ENCODE data around the gene MAN1B1. TPM values are rescaled to one million over a fixed set of nuclear protein-coding genes. Genes with fewer than 3 reads are reported as not detected.

MAN1B1 gene
- total RNA-seq, 4 donors from 2014 or later = 57.7 to 81.0 (median 61.8) TPM

GRCh38 chr9:137071282-137071681 is 15.5 kb upstream of the MAN1B1 start:
- no peak for DNase-seq (ENCODE audit: low spot score in 2 of 2)
- 64 to 86% methylated on average over 2 of the region's 2 CpGs for WGBS, 2 donors
- intact Hi-C loops (cut with DNase I; ENCODE audit: low total_unique reads) = no loop called here
- no peak for TF ChIP-seq POLR2A (IDR thresholded peaks at IDR 0.05)
- TF ChIP-seq CTCF (IDR thresholded peaks at IDR 0.05) = no peak
- no peak overlapping the region for H3K4me3 ChIP-seq (ENCODE audit: low read depth, poor library complexity, severe bottlenecking)

GRCh38 chr9:137073992-137074399 is 12.8 kb upstream of the MAN1B1 start:
- intact Hi-C loops (cut with DNase I; ENCODE audit: low total_unique reads) = no loop called here
- H3K4me3 ChIP-seq (ENCODE audit: low read depth, poor library complexity, severe bottlenecking) = no peak overlapping the region
- TF ChIP-seq CTCF (IDR thresholded peaks at IDR 0.05) (no peak), POLR2A (IDR thresholded peaks at IDR 0.05) (no peak)
- DNase-seq (ENCODE audit: low spot score in 2 of 2) = no peak
- WGBS, 2 donors = 92 to 93% methylated on average over 8 of the region's 8 CpGs

GRCh38 chr9:137074657-137075274 is 12.0 kb upstream of the MAN1B1 start:
- WGBS, 2 donors = 71 to 80% methylated on average over 12 of the region's 12 CpGs
- TF ChIP-seq POLR2A (IDR thresholded peaks at IDR 0.05) = no peak
- TF ChIP-seq CTCF (IDR thresholded peaks at IDR 0.05) = no peak
- DNase-seq (ENCODE audit: low spot score in 2 of 2) = no peak
- intact Hi-C loops (cut with DNase I; ENCODE audit: low total_unique reads) = no loop called here
- no peak overlapping the region for H3K4me3 ChIP-seq (ENCODE audit: low read depth, poor library complexity, severe bottlenecking)

GRCh38 chr9:137075275-137075775 is 11.5 kb upstream of the MAN1B1 start:
- WGBS, 2 donors = 75 to 77% methylated on average over 12 of the region's 12 CpGs
- DNase-seq (ENCODE audit: low spot score in 2 of 2) = no peak
- H3K4me3 ChIP-seq (ENCODE audit: low read depth, poor library complexity, severe bottlenecking) = no peak overlapping the region
- intact Hi-C loops (cut with DNase I; ENCODE audit: low total_unique reads) = no loop called here
- no peak for TF ChIP-seq POLR2A (IDR thresholded peaks at IDR 0.05)
- TF ChIP-seq CTCF (IDR thresholded peaks at IDR 0.05) = no peak

- 73 to 80% methylated on average over 15 of the region's 15 CpGs for WGBS, 2 donors
- no peak overlapping the region for H3K4me3 ChIP-seq (ENCODE audit: low read depth, poor library complexity, severe bottlenecking)
- TF ChIP-seq POLR2A (IDR thresholded peaks at IDR 0.05) (no peak), CTCF (IDR thresholded peaks at IDR 0.05) (no peak)
- intact Hi-C loops (cut with DNase I; ENCODE audit: low total_unique reads) = no loop called here
- DNase-seq (ENCODE audit: low spot score in 2 of 2) = no peak
These were observed 10.2 kb upstream of the MAN1B1 start for GRCh38 chr9:137076636-137077009.

Measured in lower leg skin (tissue), 4 donors.